ENCODE measurements around the gene KCNJ3.

Gene KCNJ3

DNA sequence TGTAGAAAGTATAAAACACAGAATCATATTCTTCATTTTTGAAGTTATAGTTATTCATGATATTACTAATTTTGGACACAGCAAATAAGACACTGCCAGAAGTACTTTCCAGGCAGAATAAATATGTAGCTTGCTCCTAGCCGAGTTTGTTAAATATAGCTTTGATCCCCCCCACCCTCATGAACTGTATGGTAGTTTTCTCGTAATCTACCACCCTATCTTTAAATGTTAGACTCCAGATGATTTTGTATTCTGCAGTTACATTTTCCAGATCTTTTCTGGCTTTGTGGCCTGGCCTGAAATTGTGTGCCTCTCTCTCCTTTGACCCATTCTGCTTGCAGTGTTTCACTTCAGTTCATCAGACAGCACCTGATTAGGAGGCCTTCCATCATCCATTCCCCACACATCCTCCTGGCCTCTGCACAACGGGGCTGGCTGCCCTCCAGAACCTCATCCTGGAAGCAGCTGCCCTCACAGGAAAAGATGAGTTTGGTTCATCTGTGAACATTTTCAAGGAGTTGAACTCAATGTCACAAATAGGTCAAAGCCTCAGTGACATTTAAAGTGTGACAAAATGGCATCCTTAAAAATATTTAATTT is 4.7 kb upstream of the KCNJ3 start:
- Histone ChIP-seq H3K27ac (no peak overlapping the region), H3K36me3 (no peaks in the 10 kb centered on the region), H3K4me3 (ENCODE audit: low read depth in 1 of 2, low read length in 1 of 2) (no peak overlapping the region), H3K4me1 (ENCODE audit: control insufficient read depth in 1 of 2, insufficient read depth in 1 of 2, low read depth in 1 of 2, low read length in 1 of 2) (no peaks in the 10 kb centered on the region), H3K9me3 (no peaks in the 10 kb centered on the region), H3K27me3 (peaks cover 33% of the 10 kb centered on the region)
- no peak for TF ChIP-seq CTCF (IDR thresholded peaks at IDR 0.05)

DNA sequence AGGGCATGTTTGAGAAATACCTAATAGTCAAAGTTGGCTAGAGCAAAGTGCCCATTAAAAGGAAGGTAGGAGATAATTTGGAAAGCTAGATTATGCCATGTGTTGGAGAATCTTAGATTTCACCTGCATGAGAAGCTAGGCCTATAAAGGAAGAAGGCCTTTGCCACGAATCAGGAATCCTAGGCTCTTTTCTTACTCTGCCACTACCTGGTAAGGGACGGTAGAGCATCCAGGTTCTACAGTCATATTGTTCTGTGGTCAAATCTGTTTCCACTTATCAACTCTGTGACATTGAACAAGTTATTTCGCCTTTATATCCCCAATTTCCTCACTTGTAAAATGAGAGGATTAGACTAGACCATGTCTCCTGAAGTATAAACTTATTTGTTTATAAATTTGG is 3.6 kb upstream of the KCNJ3 start:
- H3K9me3 ChIP-seq, result no peaks in the 10 kb centered on the region
- H3K27me3 ChIP-seq, result peaks cover 43% of the 10 kb centered on the region
- no peaks in the 10 kb centered on the region for H3K36me3 ChIP-seq
- H3K4me1 ChIP-seq (ENCODE audit: control insufficient read depth in 1 of 2, insufficient read depth in 1 of 2, low read depth in 1 of 2, low read length in 1 of 2), result no peaks in the 10 kb centered on the region
- no peak overlapping the region for H3K27ac ChIP-seq
- TF ChIP-seq CTCF (IDR thresholded peaks at IDR 0.05), result no peak
- H3K4me3 ChIP-seq (ENCODE audit: low read depth in 1 of 2, low read length in 1 of 2), result no peak overlapping the region

DNA sequence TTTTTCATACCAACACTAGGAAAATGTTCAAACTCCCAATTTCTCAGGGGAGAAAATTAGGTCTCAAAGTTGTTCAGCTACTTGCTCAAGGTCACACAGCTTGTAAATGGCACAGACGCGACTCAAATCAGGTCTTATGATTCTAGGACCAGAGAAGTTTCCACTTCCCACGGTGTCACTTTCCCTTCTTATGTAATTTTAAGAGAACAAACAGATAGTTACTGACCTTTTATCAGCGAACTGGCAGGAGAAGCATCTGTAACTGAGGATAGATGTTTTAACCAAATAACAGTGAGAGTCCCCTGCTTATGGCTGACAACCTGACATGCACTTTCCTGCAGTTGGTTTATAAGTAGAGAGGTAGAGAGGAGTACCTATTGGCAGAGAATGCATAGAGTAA is 2.1 kb upstream of the KCNJ3 start:
- H3K27me3 ChIP-seq, result peaks cover 55% of the 10 kb centered on the region
- H3K4me1 ChIP-seq (ENCODE audit: control insufficient read depth in 1 of 2, insufficient read depth in 1 of 2, low read depth in 1 of 2, low read length in 1 of 2), result no peaks in the 10 kb centered on the region
- H3K27ac ChIP-seq, result no peak overlapping the region
- H3K4me3 ChIP-seq (ENCODE audit: low read depth in 1 of 2, low read length in 1 of 2), result no peak overlapping the region
- no peaks in the 10 kb centered on the region for H3K36me3 ChIP-seq
- H3K9me3 ChIP-seq, result no peaks in the 10 kb centered on the region
- TF ChIP-seq CTCF (IDR thresholded peaks at IDR 0.05), result no peak

DNA sequence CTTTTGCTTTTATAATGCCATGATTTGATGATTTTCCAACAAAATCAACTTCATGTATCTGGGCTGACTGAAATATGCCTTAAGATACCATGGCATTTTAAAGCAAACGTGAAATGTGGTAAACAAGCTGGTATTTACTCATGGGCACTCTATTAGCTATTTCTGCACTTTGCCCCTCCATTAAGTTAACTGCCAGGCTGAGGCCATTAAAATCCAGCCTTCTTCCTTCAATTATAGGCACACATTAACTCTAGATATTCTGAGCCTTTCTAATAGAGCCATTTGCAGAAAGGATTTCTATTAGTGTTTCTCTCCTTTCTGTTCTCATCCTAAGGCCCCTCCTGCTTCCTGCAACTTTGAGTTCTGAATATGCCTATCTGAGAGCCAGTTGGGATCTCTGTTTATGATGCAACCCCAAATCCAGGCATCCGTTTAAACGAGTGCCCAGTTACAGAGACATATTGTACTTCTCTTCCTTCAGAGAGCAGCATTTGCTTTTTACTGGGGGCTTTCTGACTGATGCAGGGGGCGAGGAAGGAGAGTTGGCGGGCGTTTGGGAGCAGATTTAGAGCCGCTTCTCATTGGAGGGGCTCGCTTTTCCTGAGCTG is 1.6 kb upstream of the KCNJ3 start:
- Histone ChIP-seq H3K4me1 (ENCODE audit: control insufficient read depth in 1 of 2, insufficient read depth in 1 of 2, low read depth in 1 of 2, low read length in 1 of 2) (no peaks in the 10 kb centered on the region), H3K27me3 (peaks cover 55% of the 10 kb centered on the region), H3K4me3 (ENCODE audit: low read depth in 1 of 2, low read length in 1 of 2) (no peak overlapping the region), H3K9me3 (no peaks in the 10 kb centered on the region), H3K27ac (no peak overlapping the region), H3K36me3 (no peaks in the 10 kb centered on the region)
- TF ChIP-seq CTCF (IDR thresholded peaks at IDR 0.05), result no peak

DNA sequence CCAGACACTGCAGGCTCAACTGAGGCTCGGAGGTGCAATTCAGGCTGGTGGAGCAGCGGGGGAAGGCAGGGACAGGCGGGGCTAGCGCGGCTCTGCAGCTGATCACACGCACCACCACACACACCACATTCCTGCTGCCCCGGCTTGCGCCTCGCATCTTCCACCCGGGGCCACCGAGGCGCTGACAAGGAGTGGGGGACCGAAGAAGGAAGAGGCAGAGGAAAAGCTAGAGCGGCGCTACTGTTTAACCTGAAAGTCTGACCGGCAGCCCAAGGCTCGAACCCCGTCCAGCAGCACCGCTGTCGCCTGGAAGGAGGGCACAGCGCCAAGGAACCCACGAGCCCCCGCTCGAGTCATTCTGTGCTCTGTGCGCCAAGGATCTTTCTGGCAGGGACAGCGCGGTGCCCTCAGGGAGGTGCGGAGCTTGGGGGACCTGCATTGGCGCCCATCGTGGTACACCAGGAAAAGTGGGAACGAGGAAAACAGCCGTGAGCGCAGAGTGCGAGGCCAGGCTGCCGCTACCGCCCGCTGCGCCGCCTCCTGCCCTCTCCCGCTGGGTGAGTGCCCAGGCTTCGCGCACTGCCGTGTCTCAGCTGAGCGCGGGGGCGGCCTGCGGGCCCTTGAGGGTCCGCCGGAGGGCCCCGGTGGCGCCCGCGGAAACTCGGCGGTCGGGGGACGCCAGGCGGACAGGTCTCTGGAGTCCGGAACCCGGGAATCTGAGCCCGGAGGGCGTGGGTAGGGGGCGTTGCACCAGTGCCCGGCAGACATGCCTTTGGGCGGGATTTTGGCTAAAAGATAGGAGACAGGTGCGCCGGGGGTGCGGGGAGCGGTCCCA is 860 bp upstream of the KCNJ3 start:
- Histone ChIP-seq H3K36me3 (no peaks in the 10 kb centered on the region), H3K4me3 (ENCODE audit: low read depth in 1 of 2, low read length in 1 of 2) (no peak overlapping the region), H3K27me3 (peaks cover 55% of the 10 kb centered on the region), H3K9me3 (no peaks in the 10 kb centered on the region), H3K27ac (no peak overlapping the region), H3K4me1 (ENCODE audit: control insufficient read depth in 1 of 2, insufficient read depth in 1 of 2, low read depth in 1 of 2, low read length in 1 of 2) (no peaks in the 10 kb centered on the region)
- TF ChIP-seq CTCF (IDR thresholded peaks at IDR 0.05), result no peak

All from neutrophil (primary cell).